GM18951 (cell line): ENCODE measurements around the gene MAP3K14.

Experiments used
- POLR2A ChIP-seq: IDR thresholded peaks from 4 replicates; pipeline ENCODE4 v1.6.1; 2011; ENCODE audit warnings: mild to moderate bottlenecking; ENCODE audit not compliant: insufficient read length, insufficient read depth; ENCODE audit errors: extremely low read depth
- in situ Hi-C: fragments of 300-500 bp; cut with MboI; formaldehyde crosslinking; loops from one replicate; pipeline ENCODE4 v1.12.0; 2022; ENCODE audit warnings: low sequenced_read_pairs, mixed read lengths, inconsistent platforms; ENCODE audit not compliant: unreplicated experiment

Gene MAP3K14

GRCh38 chr17:45334701-45335677 is 18.2 kb upstream of the MAP3K14 start:
- in situ Hi-C loops, result no loop called here
- TF ChIP-seq POLR2A, result no peak

GRCh38 chr17:45334231-45334630 is 17.4 kb upstream of the MAP3K14 start:
- TF ChIP-seq POLR2A, result no peak
- in situ Hi-C loops, result no loop called here

- TF ChIP-seq POLR2A, result no peak
Observed at GRCh38 chr17:45333702-45334092, 16.9 kb upstream of the MAP3K14 start.

GRCh38 chr17:45332989-45333701 is 16.3 kb upstream of the MAP3K14 start:
- in situ Hi-C loops, result no loop called here
- TF ChIP-seq POLR2A, result no peak

More at GRCh38 chr17:45333702-45334092, 16.9 kb upstream of the MAP3K14 start:
- in situ Hi-C loops, result no loop called here

GRCh38 chr17:45332505-45332904 is 15.7 kb upstream of the MAP3K14 start:
- in situ Hi-C loops, result no loop called here
- TF ChIP-seq POLR2A, result no peak

- TF ChIP-seq POLR2A, result no peak
- in situ Hi-C loops, result no loop called here
Observed at GRCh38 chr17:45326626-45327025, 9.8 kb upstream of the MAP3K14 start.

- no peak for TF ChIP-seq POLR2A
- in situ Hi-C loops, result no loop called here
Observed at GRCh38 chr17:45325810-45326209, 9.0 kb upstream of the MAP3K14 start.

- no peak for TF ChIP-seq POLR2A
- in situ Hi-C loops, result no loop called here
Observed at GRCh38 chr17:45324336-45324735, 7.5 kb upstream of the MAP3K14 start.

- no peak for TF ChIP-seq POLR2A
- in situ Hi-C loops, result no loop called here
Observed at GRCh38 chr17:45322168-45322567, 5.3 kb upstream of the MAP3K14 start.

GRCh38 chr17:45320931-45321461 is 4.2 kb upstream of the MAP3K14 start:
- no peak for TF ChIP-seq POLR2A
- in situ Hi-C loops, result no loop called here

GRCh38 chr17:45320349-45320930 is 3.6 kb upstream of the MAP3K14 start:
- in situ Hi-C loops, result no loop called here
- no peak for TF ChIP-seq POLR2A

GRCh38 chr17:45319239-45319703 is 2.5 kb upstream of the MAP3K14 start:
- in situ Hi-C loops, result no loop called here
- TF ChIP-seq POLR2A, result no peak
